Thoracic aorta (tissue), 2 donors: ENCODE results near the gene MBTPS1. TPM values are rescaled to one million over a fixed set of nuclear protein-coding genes. Genes with fewer than 3 reads are reported as not detected.

ENCODE experiments used
- ATAC-seq: fragments of 150-250 bp; one replicate; pipeline ENCODE4 v1.8.0; 2017; ENCODE audit warnings: low read depth; ENCODE audit not compliant: insufficient number of reproducible peaks, low FRiP score
- DNase-seq: peaks from one replicate; pipeline ENCODE4 v3.0.0-alpha.2; 2020; ENCODE audit warnings: low spot score
- H3K27ac ChIP-seq, 2 donors: fragments of 200-600 bp; sonication (generic); 1 replicate in 1 of 2; 2 replicates in 1 of 2; pipeline ENCODE4 v1.5.1; 2016; ENCODE audit warnings: mild to moderate bottlenecking in 2 of 2, moderate library complexity in 2 of 2
- H3K27me3 ChIP-seq: fragments of 200-600 bp; sonication (generic); replicated peaks from 2 replicates; pipeline ENCODE4 v1.6.0; 2016; ENCODE audit warnings: mild to moderate bottlenecking; ENCODE audit not compliant: insufficient read depth
- H3K36me3 ChIP-seq: fragments of 200-600 bp; sonication (generic); one replicate; pipeline ENCODE4 v1.5.1; 2016
- H3K4me1 ChIP-seq, 2 donors: fragments of 200-600 bp; sonication (generic); 1 replicate in 1 of 2; 2 replicates in 1 of 2; pipeline versions ENCODE4 v1.5.1 to v1.6.0; 2016; ENCODE audit warnings: low read depth in 2 of 2, mild to moderate bottlenecking in 1 of 2; ENCODE audit not compliant: control insufficient read depth in 1 of 2
- H3K4me3 ChIP-seq: fragments of 200-600 bp; sonication (generic); 2 replicates; pipeline ENCODE4 v1.5.1; 2016; ENCODE audit warnings: mild to moderate bottlenecking
- H3K9me3 ChIP-seq: fragments of 200-600 bp; sonication (generic); 2 replicates; pipeline ENCODE4 v1.5.1; 2016
- CTCF ChIP-seq: fragments of 200-600 bp; sonication (generic); IDR thresholded peaks from one replicate; pipeline ENCODE4 v1.5.1; 2019; ENCODE audit warnings: antibody characterized with exemption
- total RNA-seq, 2 donors: library from RNA; depleted of rRNA; stranded (reverse); fragments of >200 nt; gene quantifications; one replicate each; pipeline versions ENCODE4 v1.1.0 to v1.2.3, GENCODE V29; 2016

MBTPS1 gene
- 10 to 100 TPM; 91.9 to 98.2 TPM for total RNA-seq

GRCh38 chr16:84116720-84117493, at the start of gene MBTPS1:
TSS of gene MBTPS1 (minus strand) at chr16:84116942. CDS start at chr16:84101783, 15,159 bp downstream.
- no peak for TF ChIP-seq CTCF

GRCh38 chr16:84165746-84166145, 49.0 kb upstream of the MBTPS1 start:
- Histone ChIP-seq H3K9me3 (no peaks in the 10 kb centered on the region), H3K4me3 (no peak overlapping the region), H3K27me3 (no peaks in the 10 kb centered on the region), H3K36me3 (no peaks in the 10 kb centered on the region), H3K4me1 (no peaks in the 10 kb centered on the region), H3K27ac (no peak overlapping the region)
- no peak for TF ChIP-seq CTCF
- no peak for DNase-seq
- ATAC-seq, result no peak

More at GRCh38 chr16:84116720-84117493, at the start of gene MBTPS1:
- Histone ChIP-seq H3K36me3 (no peaks in the 10 kb centered on the region), H3K9me3 (no peaks in the 10 kb centered on the region), H3K27me3 (no peaks in the 10 kb centered on the region), H3K27ac (peak within 1 kb of the TSS; percentile 85), H3K4me1 (peaks cover 3 to 24% of the 10 kb centered on the region in 2 donors), H3K4me3 (peak within 1 kb of the TSS; percentile 90)
- peak; percentile 85 for DNase-seq
- peak; percentile 98 for ATAC-seq

- Histone ChIP-seq H3K4me3 (no peak overlapping the region), H3K9me3 (no peaks in the 10 kb centered on the region), H3K4me1 (no peaks in the 10 kb centered on the region), H3K27me3 (peaks cover 3% of the 10 kb centered on the region), H3K27ac (no peak overlapping the region), H3K36me3 (no peaks in the 10 kb centered on the region)
- no peak for TF ChIP-seq CTCF
- ATAC-seq (no peak), DNase-seq (no peak)
Observed at GRCh38 chr16:84161801-84162200, 45.1 kb upstream of the MBTPS1 start.

GRCh38 chr16:84161037-84161436, 44.3 kb upstream of the MBTPS1 start:
- no peaks in the 10 kb centered on the region for H3K4me1 ChIP-seq
- ATAC-seq (no peak), DNase-seq (no peak)
- H3K27me3 ChIP-seq, result peaks cover 6% of the 10 kb centered on the region
- H3K9me3 ChIP-seq, result no peaks in the 10 kb centered on the region
- H3K36me3 ChIP-seq, result no peaks in the 10 kb centered on the region
- no peak overlapping the region for H3K4me3 ChIP-seq
- no peak overlapping the region for H3K27ac ChIP-seq
- no peak for TF ChIP-seq CTCF

GRCh38 chr16:84159800-84160199, 43.1 kb upstream of the MBTPS1 start:
- Histone ChIP-seq H3K36me3 (no peaks in the 10 kb centered on the region), H3K4me3 (no peak overlapping the region), H3K27ac (no peak overlapping the region), H3K27me3 (peaks cover 6% of the 10 kb centered on the region), H3K9me3 (no peaks in the 10 kb centered on the region), H3K4me1 (no peaks in the 10 kb centered on the region)
- DNase-seq, result no peak
- no peak for ATAC-seq
- TF ChIP-seq CTCF, result no peak
